HL-60/S4 treated with phorbol 12-myristate 13-acetate at 8.2 ng/mL for 4 days and 3 days (cell line): ENCODE results near the gene PTPRU.

Experiments
- in situ Hi-C: fragments of 300-500 bp; cut with MboI; formaldehyde crosslinking; loops from 2 replicates; pipeline ENCODE4 v1.15.0; 2022; ENCODE audit warnings: low sequenced_read_pairs

PTPRU gene

GRCh38 chr1:29240400-29240837, 4.1 kb downstream of the PTPRU start:
- in situ Hi-C loops, result loop anchor here (25.0 kb wide), 1 partner anchor 1472 kb away; the partner anchor contains the start of gene MATN1

- in situ Hi-C loops, result loop anchor here (25.0 kb wide), 1 partner anchor 1471 kb away; the partner anchor contains the start of gene MATN1
Measured at GRCh38 chr1:29240986-29241385, 4.7 kb downstream of the PTPRU start.

- in situ Hi-C loops, result loop anchor here (25.0 kb wide), 1 partner anchor 1469 kb away; the partner anchor contains the start of gene MATN1
Measured at GRCh38 chr1:29243023-29243870, 6.9 kb downstream of the PTPRU start.

DNA sequence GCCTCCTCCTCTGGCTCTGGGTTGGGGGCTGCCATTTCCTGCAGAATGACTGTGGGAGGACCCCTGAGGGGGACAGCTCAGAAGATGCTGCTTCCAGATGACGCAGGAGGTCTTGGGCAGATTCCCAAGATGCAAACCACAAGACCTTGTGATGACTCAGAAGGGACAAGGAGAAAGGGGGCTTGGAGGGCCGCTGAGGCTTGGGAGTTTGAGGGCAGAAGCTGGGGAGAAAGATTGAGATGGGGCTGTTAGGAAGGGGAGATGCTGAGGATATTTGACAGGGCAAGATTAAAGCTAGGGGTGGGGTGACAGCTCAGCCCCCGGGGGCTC, 7.5 kb downstream of the PTPRU start:
- in situ Hi-C loops, result loop anchor here (25.0 kb wide), 1 partner anchor 1468 kb away; the partner anchor contains the start of gene MATN1

- in situ Hi-C loops, result loop anchor here (25.0 kb wide), 1 partner anchor 1467 kb away; the partner anchor contains the start of gene MATN1
Measured at GRCh38 chr1:29245261-29245660, 8.9 kb downstream of the PTPRU start.

DNA sequence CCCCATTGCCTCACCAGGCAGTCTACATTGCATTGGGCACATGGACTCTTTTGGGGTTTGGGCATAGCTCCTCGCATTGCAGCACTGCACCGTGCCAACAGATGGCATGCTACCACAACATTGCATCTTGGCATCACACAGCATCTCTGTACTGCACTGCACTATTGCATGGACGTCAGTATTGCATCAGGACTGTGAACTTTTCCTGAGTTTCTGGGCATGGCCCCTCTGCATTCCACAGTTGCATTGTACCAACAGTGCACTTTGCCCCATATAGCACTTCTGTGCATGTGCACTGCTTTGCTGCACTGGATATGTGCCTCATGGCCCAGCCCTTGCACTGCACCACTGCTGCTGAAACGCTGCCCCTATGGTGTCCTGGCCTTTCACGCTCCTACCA, 9.6 kb downstream of the PTPRU start:
- in situ Hi-C loops, result loop anchor here (25.0 kb wide), 1 partner anchor 1466 kb away; the partner anchor contains the start of gene MATN1

GRCh38 chr1:29247044-29247443, 10.7 kb downstream of the PTPRU start:
- in situ Hi-C loops, result loop anchor here (25.0 kb wide), 1 partner anchor 1465 kb away; the partner anchor contains the start of gene MATN1

GRCh38 chr1:29247571-29248273, 11.4 kb downstream of the PTPRU start:
- in situ Hi-C loops, result loop anchor here (25.0 kb wide), 1 partner anchor 1465 kb away; the partner anchor contains the start of gene MATN1

DNA sequence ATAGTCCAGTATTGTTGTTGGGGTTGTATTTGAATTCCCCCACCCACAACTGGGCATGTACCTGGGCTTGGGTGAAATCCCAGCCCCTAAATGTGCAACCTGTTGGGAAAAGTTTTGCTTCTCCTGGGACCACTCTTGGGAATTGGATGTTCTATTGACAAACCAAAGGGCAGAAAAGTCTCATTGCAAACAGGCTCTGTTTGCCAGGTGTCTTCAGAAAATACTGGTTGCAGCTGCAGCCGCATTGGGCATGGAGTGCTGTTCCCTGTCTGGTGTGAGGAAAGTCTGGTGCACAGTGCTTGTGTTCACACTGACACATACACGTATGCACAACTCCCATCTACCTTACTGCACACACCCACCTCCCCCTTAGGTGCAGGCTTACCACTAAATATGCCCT, 12.1 kb downstream of the PTPRU start:
- in situ Hi-C loops, result loop anchor here (25.0 kb wide), 1 partner anchor 1464 kb away; the partner anchor contains the start of gene MATN1

DNA sequence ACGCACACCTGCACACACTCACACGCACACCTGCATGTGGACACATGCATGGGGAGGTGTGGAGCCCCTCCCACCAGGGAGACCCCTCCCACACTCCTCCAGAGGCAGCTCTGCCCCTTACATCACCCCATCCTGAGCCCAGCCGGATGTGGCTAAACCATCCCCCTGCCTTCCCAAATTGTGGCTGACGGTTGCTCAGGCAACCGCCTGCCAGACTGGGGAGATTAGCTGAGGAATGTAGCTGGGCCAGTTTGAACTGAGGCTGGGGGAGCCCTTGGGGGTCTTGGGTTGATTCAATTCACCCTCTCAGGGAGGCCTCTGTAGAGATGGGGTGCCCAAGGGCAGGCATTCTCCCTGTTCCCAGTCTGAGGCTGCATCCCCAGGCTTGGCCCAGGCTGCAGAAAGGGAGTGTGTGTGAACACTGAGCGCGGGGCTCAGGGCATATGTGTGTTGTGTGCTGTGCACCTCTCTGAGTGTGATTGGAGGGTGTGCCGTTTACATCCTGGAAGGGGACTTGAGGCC, 12.9 kb downstream of the PTPRU start:
- in situ Hi-C loops, result loop anchor here (25.0 kb wide), 1 partner anchor 1463 kb away; the partner anchor contains the start of gene MATN1

DNA sequence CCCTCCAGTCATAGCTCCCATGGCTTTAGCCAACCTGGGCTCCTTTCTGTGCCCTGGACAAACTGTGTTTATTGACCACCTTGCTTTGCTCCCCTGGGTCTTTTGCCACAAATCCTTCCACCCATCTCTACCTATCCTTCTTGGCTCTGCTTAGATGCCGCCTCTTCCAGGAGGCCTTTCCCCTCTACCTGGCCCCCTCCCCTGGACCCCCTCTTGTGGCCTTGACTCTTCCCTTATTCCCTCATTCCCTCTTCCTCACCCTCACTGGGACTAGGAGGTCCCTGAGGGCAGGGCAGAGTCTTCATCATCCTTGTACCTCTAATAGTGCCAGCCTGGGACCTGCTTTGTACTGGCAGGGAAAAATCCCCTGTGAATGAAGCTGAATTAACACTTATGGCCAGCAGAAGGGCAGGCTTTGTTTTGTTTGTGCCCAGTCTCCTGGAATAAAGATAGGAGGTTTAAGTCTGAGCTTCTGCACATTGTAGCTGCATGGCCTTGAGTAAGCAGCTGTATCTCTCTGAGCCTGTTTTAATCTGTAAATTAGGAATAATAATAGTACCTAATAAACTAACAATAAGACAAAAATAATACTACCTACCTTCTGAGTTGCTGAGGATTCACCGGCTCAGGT, 13.7 kb downstream of the PTPRU start:
- in situ Hi-C loops, result loop anchor here (25.0 kb wide), 1 partner anchor 1462 kb away; the partner anchor contains the start of gene MATN1

GRCh38 chr1:29251164-29252124, 15.1 kb downstream of the PTPRU start:
- in situ Hi-C loops, result no loop called here

DNA sequence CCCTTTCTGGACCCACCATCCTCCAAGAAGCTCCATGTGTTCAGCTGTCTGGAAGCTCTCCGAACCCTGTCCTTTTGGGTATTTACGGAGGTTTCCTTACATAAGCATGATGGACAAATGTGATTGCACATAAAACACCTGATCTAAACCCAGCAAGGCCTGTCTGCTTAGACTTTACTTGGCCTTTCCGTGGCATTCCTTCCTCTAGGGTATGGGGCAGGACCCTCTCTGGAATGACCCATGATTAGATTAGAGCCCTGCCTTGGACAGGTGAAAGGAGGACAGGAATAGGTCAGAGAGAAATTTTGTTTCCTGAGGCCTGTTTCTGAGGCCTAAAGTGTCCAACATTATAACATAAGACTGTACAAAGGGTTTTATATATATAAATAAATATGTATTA, 16.9 kb downstream of the PTPRU start:
- in situ Hi-C loops, result no loop called here

- in situ Hi-C loops, result no loop called here
Measured at GRCh38 chr1:29254346-29254745, 18.0 kb downstream of the PTPRU start.

DNA sequence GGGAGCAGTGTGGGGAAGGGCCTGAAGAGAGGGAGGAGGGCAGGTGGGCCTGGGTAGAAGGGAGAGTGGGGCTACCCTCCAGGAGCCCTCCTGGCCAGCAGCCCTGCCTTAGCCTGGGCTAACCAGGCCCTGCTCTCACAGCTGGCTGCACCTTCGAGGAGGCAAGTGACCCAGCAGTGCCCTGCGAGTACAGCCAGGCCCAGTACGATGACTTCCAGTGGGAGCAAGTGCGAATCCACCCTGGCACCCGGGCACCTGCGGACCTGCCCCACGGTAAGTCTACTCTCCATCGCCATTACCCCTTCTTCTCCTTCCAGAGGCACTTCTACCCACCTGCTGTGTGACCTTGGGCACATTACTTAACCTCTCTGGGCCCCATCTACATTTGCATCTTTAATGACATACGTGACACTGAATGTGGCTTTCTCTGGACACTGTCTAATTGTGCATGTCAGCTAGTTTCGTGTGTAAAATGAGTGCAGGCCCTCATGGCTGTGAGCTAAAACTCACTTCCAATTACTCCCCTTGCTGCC, 18.9 kb downstream of the PTPRU start:
- in situ Hi-C loops, result no loop called here

DNA sequence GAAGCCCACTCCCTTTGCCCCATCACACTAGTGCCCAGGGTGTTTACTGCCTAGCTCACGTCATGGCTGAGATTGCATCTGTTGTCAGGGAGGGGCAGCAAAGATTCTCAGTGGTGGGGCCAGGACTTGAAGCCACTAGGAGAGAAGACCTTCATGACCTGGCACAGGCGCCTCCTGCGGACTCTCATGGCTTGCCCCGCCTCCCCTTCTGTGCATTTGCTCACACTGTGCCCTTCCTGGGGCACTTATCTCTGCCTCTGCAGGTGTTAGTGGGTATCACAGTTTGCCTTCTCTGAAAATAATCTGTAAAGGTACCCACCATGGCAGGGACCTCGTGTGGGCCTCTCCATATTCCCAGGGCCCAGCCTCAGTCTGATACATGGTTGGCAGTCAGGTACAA, 20.1 kb downstream of the PTPRU start:
- in situ Hi-C loops, result no loop called here

DNA sequence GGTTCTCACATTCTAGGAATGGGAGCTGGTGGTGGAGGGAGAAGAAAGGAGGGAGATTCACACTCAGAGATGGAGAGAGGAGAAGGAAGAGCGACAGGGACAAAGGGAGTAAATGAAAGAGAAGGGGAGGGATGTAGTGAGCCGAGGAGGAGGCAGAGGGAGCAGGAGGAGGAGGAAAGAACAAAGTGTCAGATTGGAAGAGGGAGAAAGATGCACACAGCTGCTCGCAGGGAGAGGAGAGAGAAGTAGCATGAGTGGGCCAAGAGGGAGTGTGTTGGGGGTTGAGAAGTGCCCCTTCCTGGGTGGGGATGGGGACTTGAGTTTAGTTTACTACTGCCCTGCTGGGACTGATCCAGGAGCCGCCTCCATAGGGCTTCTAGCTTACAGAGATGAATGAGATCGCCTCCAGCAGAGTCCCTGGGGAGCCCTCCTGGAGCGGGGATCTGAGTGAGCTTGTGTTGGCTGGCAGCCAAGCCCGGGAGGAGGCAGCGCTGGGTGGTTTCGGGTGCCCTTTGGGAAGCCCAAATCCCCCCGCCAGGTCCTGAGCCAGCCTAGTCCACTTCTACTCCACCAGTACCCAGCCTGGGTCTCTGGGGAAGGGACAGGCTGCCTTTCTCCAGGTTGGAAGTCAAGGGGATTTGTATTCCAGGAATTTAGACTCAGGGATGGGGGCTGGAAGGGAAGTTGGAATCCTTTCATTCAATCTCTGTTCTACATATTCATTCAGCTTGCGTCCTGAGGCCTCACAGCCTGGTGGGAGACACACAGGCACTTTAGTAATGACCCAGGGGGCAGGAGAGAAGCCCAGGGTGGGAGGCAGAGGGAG, 20.9 kb downstream of the PTPRU start:
- in situ Hi-C loops, result no loop called here

- in situ Hi-C loops, result no loop called here
Measured at GRCh38 chr1:29258189-29258975, 22.1 kb downstream of the PTPRU start.
